GM23338 (cell line): ENCODE data around the gene ANAPC7.

Experiments
- EZH2phosphoT487 ChIP-seq: fragments of 200-600 bp; sonication (generic); IDR thresholded peaks from one replicate; pipeline ENCODE4 v1.8.1; 2018; ENCODE audit warnings: antibody characterized with exemption; ENCODE audit not compliant: unreplicated experiment
- POLR2AphosphoS5 ChIP-seq: IDR thresholded peaks from 2 replicates; pipeline ENCODE4 v1.6.1; 2016; ENCODE audit warnings: antibody characterized with exemption, low read depth
- TF ChIP-seq, protein P1 (sequence below), 2 experiments: fragments of 200-600 bp in 1 of 2; sonication (generic) in 1 of 2; conservative IDR thresholded peaks; 2 replicates each; pipeline versions ENCODE4 v1.5.1 to v1.6.1; 2016 to 2017; ENCODE audit warnings: antibody characterized with exemption in 2 of 2, low read depth in 2 of 2, mild to moderate bottlenecking in 2 of 2, moderate library complexity in 1 of 2
- TF ChIP-seq, protein P2 (sequence below): fragments of 250-450 bp; sonication (Bioruptor Pico); IDR thresholded peaks from 2 replicates; pipeline ENCODE4 v1.5.0; 2020; ENCODE audit warnings: mild to moderate bottlenecking, moderate library complexity
- TF ChIP-seq, protein P3 (sequence below): IDR thresholded peaks from one replicate; pipeline ENCODE4 v1.6.1; 2018; ENCODE audit warnings: antibody characterized with exemption; ENCODE audit not compliant: unreplicated experiment

DNA sequence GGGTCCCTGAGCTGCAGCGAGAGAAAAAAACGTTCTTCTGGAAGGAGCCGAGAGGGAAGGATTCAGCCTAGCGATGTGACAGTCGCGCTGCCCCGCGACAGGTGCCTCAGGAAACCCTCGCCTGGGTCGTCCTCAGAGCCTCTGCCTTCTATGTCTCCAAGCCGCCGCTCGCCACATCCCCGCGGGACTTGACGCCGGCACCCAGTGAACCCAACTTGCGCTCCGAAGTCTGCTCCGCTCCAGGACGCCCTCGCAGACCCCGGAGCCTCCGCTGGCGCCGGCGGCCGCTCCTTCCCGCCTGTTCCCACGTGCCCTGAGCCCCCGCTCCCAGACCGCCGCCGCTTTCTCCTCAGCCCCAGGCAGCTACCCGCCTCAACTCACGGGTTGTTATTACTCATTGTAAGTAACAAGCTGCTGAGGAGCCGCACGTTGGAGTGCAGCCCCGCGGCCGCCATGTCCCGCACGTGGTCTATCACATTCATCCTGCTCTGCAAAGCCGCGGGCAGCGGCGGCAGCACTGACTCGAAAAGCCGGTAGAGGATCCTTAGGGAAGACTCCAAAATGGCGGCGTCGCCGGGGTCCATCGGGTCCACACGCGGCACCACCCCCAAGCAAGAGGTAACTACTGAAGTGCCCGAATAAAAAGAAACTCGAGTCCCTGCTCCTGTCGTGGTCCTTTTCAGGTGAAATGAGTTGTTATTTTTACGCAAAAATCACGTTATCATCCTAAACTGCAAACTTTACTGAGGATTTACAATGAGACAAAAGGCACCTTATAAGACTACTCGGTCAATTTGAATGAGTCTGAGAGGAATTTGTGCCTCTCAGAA, at the start of gene ANAPC7:
- TF ChIP-seq, protein P1, sequence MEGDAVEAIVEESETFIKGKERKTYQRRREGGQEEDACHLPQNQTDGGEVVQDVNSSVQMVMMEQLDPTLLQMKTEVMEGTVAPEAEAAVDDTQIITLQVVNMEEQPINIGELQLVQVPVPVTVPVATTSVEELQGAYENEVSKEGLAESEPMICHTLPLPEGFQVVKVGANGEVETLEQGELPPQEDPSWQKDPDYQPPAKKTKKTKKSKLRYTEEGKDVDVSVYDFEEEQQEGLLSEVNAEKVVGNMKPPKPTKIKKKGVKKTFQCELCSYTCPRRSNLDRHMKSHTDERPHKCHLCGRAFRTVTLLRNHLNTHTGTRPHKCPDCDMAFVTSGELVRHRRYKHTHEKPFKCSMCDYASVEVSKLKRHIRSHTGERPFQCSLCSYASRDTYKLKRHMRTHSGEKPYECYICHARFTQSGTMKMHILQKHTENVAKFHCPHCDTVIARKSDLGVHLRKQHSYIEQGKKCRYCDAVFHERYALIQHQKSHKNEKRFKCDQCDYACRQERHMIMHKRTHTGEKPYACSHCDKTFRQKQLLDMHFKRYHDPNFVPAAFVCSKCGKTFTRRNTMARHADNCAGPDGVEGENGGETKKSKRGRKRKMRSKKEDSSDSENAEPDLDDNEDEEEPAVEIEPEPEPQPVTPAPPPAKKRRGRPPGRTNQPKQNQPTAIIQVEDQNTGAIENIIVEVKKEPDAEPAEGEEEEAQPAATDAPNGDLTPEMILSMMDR (conservative IDR thresholded peaks at IDR 0.05; ENCODE audit: low read depth in 2 of 2): no peak
- TF ChIP-seq EZH2phosphoT487 (no peak), POLR2AphosphoS5 (peak; percentile 74)
- TF ChIP-seq, protein P2, sequence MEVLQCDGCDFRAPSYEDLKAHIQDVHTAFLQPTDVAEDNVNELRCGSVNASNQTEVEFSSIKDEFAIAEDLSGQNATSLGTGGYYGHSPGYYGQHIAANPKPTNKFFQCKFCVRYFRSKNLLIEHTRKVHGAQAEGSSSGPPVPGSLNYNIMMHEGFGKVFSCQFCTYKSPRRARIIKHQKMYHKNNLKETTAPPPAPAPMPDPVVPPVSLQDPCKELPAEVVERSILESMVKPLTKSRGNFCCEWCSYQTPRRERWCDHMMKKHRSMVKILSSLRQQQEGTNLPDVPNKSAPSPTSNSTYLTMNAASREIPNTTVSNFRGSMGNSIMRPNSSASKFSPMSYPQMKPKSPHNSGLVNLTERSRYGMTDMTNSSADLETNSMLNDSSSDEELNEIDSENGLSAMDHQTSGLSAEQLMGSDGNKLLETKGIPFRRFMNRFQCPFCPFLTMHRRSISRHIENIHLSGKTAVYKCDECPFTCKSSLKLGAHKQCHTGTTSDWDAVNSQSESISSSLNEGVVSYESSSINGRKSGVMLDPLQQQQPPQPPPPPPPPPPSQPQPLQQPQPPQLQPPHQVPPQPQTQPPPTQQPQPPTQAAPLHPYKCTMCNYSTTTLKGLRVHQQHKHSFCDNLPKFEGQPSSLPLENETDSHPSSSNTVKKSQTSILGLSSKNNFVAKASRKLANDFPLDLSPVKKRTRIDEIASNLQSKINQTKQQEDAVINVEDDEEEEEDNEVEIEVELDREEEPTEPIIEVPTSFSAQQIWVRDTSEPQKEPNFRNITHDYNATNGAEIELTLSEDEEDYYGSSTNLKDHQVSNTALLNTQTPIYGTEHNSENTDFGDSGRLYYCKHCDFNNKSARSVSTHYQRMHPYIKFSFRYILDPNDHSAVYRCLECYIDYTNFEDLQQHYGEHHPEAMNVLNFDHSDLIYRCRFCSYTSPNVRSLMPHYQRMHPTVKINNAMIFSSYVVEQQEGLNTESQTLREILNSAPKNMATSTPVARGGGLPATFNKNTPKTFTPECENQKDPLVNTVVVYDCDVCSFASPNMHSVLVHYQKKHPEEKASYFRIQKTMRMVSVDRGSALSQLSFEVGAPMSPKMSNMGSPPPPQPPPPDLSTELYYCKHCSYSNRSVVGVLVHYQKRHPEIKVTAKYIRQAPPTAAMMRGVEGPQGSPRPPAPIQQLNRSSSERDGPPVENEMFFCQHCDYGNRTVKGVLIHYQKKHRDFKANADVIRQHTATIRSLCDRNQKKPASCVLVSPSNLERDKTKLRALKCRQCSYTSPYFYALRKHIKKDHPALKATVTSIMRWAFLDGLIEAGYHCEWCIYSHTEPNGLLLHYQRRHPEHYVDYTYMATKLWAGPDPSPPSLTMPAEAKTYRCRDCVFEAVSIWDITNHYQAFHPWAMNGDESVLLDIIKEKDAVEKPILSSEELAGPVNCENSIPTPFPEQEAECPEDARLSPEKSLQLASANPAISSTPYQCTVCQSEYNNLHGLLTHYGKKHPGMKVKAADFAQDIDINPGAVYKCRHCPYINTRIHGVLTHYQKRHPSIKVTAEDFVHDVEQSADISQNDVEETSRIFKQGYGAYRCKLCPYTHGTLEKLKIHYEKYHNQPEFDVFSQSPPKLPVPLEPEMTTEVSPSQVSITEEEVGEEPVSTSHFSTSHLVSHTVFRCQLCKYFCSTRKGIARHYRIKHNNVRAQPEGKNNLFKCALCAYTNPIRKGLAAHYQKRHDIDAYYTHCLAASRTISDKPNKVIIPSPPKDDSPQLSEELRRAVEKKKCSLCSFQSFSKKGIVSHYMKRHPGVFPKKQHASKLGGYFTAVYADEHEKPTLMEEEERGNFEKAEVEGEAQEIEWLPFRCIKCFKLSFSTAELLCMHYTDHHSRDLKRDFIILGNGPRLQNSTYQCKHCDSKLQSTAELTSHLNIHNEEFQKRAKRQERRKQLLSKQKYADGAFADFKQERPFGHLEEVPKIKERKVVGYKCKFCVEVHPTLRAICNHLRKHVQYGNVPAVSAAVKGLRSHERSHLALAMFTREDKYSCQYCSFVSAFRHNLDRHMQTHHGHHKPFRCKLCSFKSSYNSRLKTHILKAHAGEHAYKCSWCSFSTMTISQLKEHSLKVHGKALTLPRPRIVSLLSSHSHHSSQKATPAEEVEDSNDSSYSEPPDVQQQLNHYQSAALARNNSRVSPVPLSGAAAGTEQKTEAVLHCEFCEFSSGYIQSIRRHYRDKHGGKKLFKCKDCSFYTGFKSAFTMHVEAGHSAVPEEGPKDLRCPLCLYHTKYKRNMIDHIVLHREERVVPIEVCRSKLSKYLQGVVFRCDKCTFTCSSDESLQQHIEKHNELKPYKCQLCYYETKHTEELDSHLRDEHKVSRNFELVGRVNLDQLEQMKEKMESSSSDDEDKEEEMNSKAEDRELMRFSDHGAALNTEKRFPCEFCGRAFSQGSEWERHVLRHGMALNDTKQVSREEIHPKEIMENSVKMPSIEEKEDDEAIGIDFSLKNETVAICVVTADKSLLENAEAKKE (CRISPR knock-in tag): no peak
- TF ChIP-seq, protein P3, sequence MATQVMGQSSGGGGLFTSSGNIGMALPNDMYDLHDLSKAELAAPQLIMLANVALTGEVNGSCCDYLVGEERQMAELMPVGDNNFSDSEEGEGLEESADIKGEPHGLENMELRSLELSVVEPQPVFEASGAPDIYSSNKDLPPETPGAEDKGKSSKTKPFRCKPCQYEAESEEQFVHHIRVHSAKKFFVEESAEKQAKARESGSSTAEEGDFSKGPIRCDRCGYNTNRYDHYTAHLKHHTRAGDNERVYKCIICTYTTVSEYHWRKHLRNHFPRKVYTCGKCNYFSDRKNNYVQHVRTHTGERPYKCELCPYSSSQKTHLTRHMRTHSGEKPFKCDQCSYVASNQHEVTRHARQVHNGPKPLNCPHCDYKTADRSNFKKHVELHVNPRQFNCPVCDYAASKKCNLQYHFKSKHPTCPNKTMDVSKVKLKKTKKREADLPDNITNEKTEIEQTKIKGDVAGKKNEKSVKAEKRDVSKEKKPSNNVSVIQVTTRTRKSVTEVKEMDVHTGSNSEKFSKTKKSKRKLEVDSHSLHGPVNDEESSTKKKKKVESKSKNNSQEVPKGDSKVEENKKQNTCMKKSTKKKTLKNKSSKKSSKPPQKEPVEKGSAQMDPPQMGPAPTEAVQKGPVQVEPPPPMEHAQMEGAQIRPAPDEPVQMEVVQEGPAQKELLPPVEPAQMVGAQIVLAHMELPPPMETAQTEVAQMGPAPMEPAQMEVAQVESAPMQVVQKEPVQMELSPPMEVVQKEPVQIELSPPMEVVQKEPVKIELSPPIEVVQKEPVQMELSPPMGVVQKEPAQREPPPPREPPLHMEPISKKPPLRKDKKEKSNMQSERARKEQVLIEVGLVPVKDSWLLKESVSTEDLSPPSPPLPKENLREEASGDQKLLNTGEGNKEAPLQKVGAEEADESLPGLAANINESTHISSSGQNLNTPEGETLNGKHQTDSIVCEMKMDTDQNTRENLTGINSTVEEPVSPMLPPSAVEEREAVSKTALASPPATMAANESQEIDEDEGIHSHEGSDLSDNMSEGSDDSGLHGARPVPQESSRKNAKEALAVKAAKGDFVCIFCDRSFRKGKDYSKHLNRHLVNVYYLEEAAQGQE: no peak
